OCI-LY1 (cell line): Measurements from ENCODE around the gene FAM78A.

Experiments
- H2AFZ ChIP-seq: fragments of 200-600 bp; sonication (generic), shearing (Covaris generic); 2 replicates; pipeline ENCODE4 v1.6.0; 2014; ENCODE audit warnings: antibody characterized with exemption, mild to moderate bottlenecking, low read length
- H3F3A ChIP-seq: fragments of 200-600 bp; sonication (generic), shearing (Covaris generic); 2 replicates; pipeline ENCODE4 v1.6.0; 2014; ENCODE audit warnings: mild to moderate bottlenecking, antibody characterized with exemption, low read length, moderate library complexity; ENCODE audit not compliant: insufficient read depth
- H3K27ac ChIP-seq: fragments of 200-600 bp; sonication (generic); 2 replicates; pipeline ENCODE4 v1.5.1; 2014; ENCODE audit warnings: low read length, mixed run types, mild to moderate bottlenecking, low read depth; ENCODE audit not compliant: poor library complexity, severe bottlenecking
- H3K27me3 ChIP-seq: fragments of 200-600 bp; sonication (generic); 2 replicates; pipeline ENCODE4 v1.6.0; 2014; ENCODE audit warnings: antibody characterized with exemption, mild to moderate bottlenecking, low read length, moderate library complexity; ENCODE audit not compliant: insufficient read depth
- H3K36me3 ChIP-seq: fragments of 200-600 bp; sonication (generic); 2 replicates; pipeline ENCODE4 v1.6.1; 2014; ENCODE audit warnings: mild to moderate bottlenecking, antibody characterized with exemption, low read length, moderate library complexity, mixed read lengths; ENCODE audit not compliant: insufficient read depth
- H3K4me1 ChIP-seq: fragments of 200-600 bp; sonication (generic); 2 replicates; pipeline ENCODE4 v1.5.1; 2014; ENCODE audit warnings: mild to moderate bottlenecking, low read length, moderate library complexity; ENCODE audit not compliant: insufficient read depth, severe bottlenecking
- H3K4me2 ChIP-seq: fragments of 200-600 bp; sonication (generic), shearing (Covaris generic); 2 replicates; pipeline ENCODE4 v1.6.1; 2014; ENCODE audit warnings: low read length
- H3K4me3 ChIP-seq: fragments of 200-600 bp; sonication (generic); 2 replicates; pipeline ENCODE4 v1.5.1; 2014; ENCODE audit warnings: low read length, low read depth, mild to moderate bottlenecking, mixed read lengths; ENCODE audit not compliant: poor library complexity, severe bottlenecking
- H3K79me2 ChIP-seq: fragments of 200-600 bp; shearing (Covaris generic); 2 replicates; pipeline ENCODE4 v1.6.1; 2016; ENCODE audit warnings: mixed run types, low read length, mixed read lengths; ENCODE audit not compliant: insufficient read depth
- H3K9ac ChIP-seq: fragments of 200-600 bp; sonication (generic), shearing (Covaris generic); 2 replicates; pipeline ENCODE4 v1.6.1; 2014; ENCODE audit warnings: mild to moderate bottlenecking, low read length, mixed read lengths
- H3K9me2 ChIP-seq: fragments of 200-600 bp; sonication (generic), shearing (Covaris generic); 2 replicates; pipeline ENCODE4 v1.6.1; 2014; ENCODE audit warnings: low read depth, mild to moderate bottlenecking, low read length, mixed read lengths
- H3K9me3 ChIP-seq: fragments of 200-600 bp; shearing (Covaris generic); 2 replicates; pipeline ENCODE4 v1.6.1; 2014; ENCODE audit warnings: low read length, mixed read lengths
- H4K20me1 ChIP-seq: fragments of 200-600 bp; sonication (generic), shearing (Covaris generic); 2 replicates; pipeline ENCODE4 v1.6.0; 2016; ENCODE audit warnings: mild to moderate bottlenecking, low read length; ENCODE audit not compliant: insufficient read depth
- EZH2 ChIP-seq: fragments of 200-600 bp; sonication (generic), shearing (Covaris generic); IDR thresholded peaks from 2 replicates; pipeline ENCODE4 v1.8.0; 2017; ENCODE audit warnings: borderline replicate concordance, mixed run types, mild to moderate bottlenecking, antibody characterized with exemption, low read length, moderate library complexity, mixed read lengths
- TF ChIP-seq, protein P1 (sequence below): fragments of 200-600 bp; sonication (generic), shearing (Covaris generic); IDR thresholded peaks from 2 replicates; pipeline ENCODE4 v1.5.1; 2017; ENCODE audit warnings: mild to moderate bottlenecking, antibody characterized with exemption, low read length, moderate library complexity, mixed read lengths

The FAM78A gene

DNA sequence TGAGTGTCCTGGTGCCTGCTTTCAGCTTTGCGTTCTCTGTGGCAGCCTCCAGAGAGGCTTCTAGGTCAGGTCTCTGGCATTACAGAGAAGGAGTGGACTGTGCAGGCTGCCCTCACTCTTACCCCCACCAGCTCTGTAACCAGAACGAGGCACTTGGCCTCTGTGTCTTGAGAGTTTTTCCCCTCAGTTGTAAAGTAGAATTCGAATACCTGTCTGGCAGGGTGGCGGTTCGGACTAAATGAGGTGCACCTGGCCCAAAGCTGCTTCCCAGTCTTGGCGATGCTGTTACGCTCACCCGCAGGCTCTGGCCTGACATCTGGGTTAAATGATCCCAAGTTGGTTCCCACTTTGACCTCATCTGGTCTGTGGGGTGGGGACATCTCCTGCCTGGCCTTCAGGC, 40.1 kb downstream of the FAM78A start:
- H3K4me3 ChIP-seq: no peak overlapping the region
- H3K36me3 ChIP-seq: peaks cover 30% of the 10 kb centered on the region
- no peaks in the 10 kb centered on the region for H3F3A ChIP-seq
- H3K4me1 ChIP-seq: peaks cover 15% of the 10 kb centered on the region
- no peak overlapping the region for H3K9ac ChIP-seq
- no peaks in the 10 kb centered on the region for H3K9me2 ChIP-seq
- H2AFZ ChIP-seq: no peak overlapping the region
- no peaks in the 10 kb centered on the region for H3K9me3 ChIP-seq
- TF ChIP-seq, protein P1, sequence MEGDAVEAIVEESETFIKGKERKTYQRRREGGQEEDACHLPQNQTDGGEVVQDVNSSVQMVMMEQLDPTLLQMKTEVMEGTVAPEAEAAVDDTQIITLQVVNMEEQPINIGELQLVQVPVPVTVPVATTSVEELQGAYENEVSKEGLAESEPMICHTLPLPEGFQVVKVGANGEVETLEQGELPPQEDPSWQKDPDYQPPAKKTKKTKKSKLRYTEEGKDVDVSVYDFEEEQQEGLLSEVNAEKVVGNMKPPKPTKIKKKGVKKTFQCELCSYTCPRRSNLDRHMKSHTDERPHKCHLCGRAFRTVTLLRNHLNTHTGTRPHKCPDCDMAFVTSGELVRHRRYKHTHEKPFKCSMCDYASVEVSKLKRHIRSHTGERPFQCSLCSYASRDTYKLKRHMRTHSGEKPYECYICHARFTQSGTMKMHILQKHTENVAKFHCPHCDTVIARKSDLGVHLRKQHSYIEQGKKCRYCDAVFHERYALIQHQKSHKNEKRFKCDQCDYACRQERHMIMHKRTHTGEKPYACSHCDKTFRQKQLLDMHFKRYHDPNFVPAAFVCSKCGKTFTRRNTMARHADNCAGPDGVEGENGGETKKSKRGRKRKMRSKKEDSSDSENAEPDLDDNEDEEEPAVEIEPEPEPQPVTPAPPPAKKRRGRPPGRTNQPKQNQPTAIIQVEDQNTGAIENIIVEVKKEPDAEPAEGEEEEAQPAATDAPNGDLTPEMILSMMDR: no peak
- no peak for TF ChIP-seq EZH2
- no peak overlapping the region for H3K4me2 ChIP-seq
- H3K27me3 ChIP-seq: no peaks in the 10 kb centered on the region
- H3K27ac ChIP-seq: no peak overlapping the region
- no peaks in the 10 kb centered on the region for H4K20me1 ChIP-seq
- H3K79me2 ChIP-seq: no peaks in the 10 kb centered on the region

DNA sequence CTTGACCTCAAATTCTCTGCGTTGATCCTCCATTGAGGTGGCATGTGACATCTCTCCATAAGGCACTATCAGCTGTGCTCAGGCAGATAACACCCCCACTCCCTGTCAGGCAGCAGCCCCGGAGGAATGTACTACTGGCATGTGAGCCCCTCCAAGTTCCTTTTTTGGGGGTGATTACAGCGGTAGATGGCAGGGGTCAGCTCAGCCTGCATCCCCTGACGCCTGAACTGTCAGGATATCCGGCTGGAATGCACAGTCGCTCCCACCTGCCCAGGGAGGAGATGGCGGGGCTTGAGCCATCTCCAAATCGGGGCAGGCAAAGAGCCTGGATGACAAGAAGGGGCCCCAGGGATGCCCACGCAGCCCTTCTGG, 40.8 kb downstream of the FAM78A start:
- Histone ChIP-seq H3F3A (no peaks in the 10 kb centered on the region), H3K9me3 (no peaks in the 10 kb centered on the region), H3K9me2 (no peaks in the 10 kb centered on the region), H3K4me3 (no peak overlapping the region), H3K9ac (no peak overlapping the region), H3K27me3 (no peaks in the 10 kb centered on the region), H3K36me3 (peaks cover 30% of the 10 kb centered on the region), H3K4me2 (no peak overlapping the region), H3K27ac (no peak overlapping the region), H3K4me1 (peaks cover 15% of the 10 kb centered on the region), H3K79me2 (no peaks in the 10 kb centered on the region), H4K20me1 (no peaks in the 10 kb centered on the region), H2AFZ (no peak overlapping the region)
- TF ChIP-seq EZH2: no peak
- TF ChIP-seq, protein P1: no peak

DNA sequence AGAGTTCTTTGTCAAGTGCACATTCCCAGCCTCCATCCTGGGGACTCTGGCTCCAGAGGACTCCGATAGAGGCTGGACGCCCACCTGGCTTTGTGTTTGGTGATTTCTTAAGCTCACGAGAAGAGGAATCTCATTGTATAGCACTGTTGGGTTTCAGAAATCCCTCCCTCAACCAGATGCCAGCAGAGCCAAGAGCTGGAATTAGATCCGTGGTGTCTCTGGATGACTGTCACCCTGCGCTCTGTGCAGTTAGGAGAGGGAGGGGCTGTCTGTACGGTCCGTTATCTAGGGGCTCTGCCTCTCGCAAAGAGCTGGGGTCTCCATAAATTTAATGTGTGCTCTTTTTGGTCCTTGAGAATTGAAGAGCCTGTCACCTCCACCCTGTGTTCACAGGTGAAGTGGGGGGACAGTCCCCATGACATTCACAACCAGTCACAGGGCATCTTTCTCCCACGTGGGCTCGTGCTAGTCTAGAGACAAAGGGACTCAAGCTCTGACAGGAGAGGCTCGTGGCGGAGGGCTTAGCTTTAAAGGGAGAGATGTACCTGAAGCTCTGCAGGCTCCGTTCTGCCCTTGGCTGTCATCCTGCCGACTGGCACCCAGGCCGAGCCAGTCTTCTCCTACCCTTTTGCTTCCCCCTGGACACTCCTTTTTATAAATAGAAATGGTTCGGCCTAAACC, 41.4 kb downstream of the FAM78A start:
- H3K27ac ChIP-seq: no peak overlapping the region
- TF ChIP-seq, protein P1: no peak
- no peak for TF ChIP-seq EZH2
- no peaks in the 10 kb centered on the region for H3K9me2 ChIP-seq
- H3K27me3 ChIP-seq: no peaks in the 10 kb centered on the region
- H3K4me2 ChIP-seq: no peak overlapping the region
- no peaks in the 10 kb centered on the region for H3K9me3 ChIP-seq
- no peak overlapping the region for H3K9ac ChIP-seq
- H3K4me3 ChIP-seq: no peak overlapping the region
- H3K4me1 ChIP-seq: peaks cover 15% of the 10 kb centered on the region
- H3F3A ChIP-seq: no peaks in the 10 kb centered on the region
- H3K36me3 ChIP-seq: peaks cover 30% of the 10 kb centered on the region
- no peaks in the 10 kb centered on the region for H4K20me1 ChIP-seq
- H3K79me2 ChIP-seq: no peaks in the 10 kb centered on the region
- no peak overlapping the region for H2AFZ ChIP-seq
